D721Med (cell line): ENCODE results near the gene SNRNP27.

Experiments used
- DNase-seq: peaks from one replicate; pipeline ENCODE4 v3.0.0; 2011; ENCODE audit warnings: low spot score; ENCODE audit not compliant: insufficient read length
- FAIRE-seq: peaks from 2 replicates; lab custom pipeline; 2011; peaks lifted over from hg19 to GRCh38; lab: Jason Lieb, UNC
- CTCF ChIP-seq: IDR thresholded peaks from 2 replicates; pipeline ENCODE4 v1.5.1; 2012; ENCODE audit warnings: mild to moderate bottlenecking, control low read depth; ENCODE audit not compliant: insufficient read depth; ENCODE audit errors: missing control alignments

SNRNP27 gene

GRCh38 chr2:69918401-69918800 lies 24.6 kb downstream of the SNRNP27 start:
- no peak for TF ChIP-seq CTCF
- DNase-seq, result no peak
- no peak for FAIRE-seq

- DNase-seq (no peak), FAIRE-seq (no peak)
- no peak for TF ChIP-seq CTCF
Measured at GRCh38 chr2:69923116-69923515, 29.4 kb downstream of the SNRNP27 start.

GRCh38 chr2:69926849-69927515 lies 33.2 kb downstream of the SNRNP27 start:
- TF ChIP-seq CTCF, result no peak
- FAIRE-seq (no peak), DNase-seq (no peak)

GRCh38 chr2:69931832-69932595 lies 38.3 kb downstream of the SNRNP27 start:
- TF ChIP-seq CTCF, result no peak
- FAIRE-seq (no peak), DNase-seq (no peak)

- TF ChIP-seq CTCF, result no peak
- no peak for FAIRE-seq
- no peak for DNase-seq
Measured at GRCh38 chr2:69932596-69932922, 38.8 kb downstream of the SNRNP27 start.

GRCh38 chr2:69933254-69933828 lies 39.6 kb downstream of the SNRNP27 start:
- TF ChIP-seq CTCF, result no peak
- FAIRE-seq, result no peak
- DNase-seq, result no peak
